Smooth muscle cell (in vitro differentiated cells): ENCODE results near the gene DIS3L2. TPM values are rescaled to one million over a fixed set of nuclear protein-coding genes. Genes with fewer than 3 reads are reported as not detected.

ENCODE experiments used
- DNase-seq: peaks from one replicate; lab custom pipeline; 2025; ENCODE audit not compliant: unreplicated experiment; lab: John Stamatoyannopoulos, UW
- H2AFZ ChIP-seq: fragments of 200-600 bp; sonication (generic); 2 replicates; pipeline ENCODE4 v1.6.0; 2016; ENCODE audit warnings: antibody characterized with exemption, low read depth, mild to moderate bottlenecking
- H3F3A ChIP-seq: fragments of 200-600 bp; sonication (generic); 2 replicates; pipeline ENCODE4 v1.6.0; 2017; ENCODE audit warnings: antibody characterized with exemption, low read depth
- H3K27ac ChIP-seq: fragments of 200-600 bp; sonication (generic); 2 replicates; pipeline ENCODE4 v1.5.1; 2016; ENCODE audit warnings: low read depth, mild to moderate bottlenecking
- H3K27me3 ChIP-seq: fragments of 200-600 bp; sonication (generic); 2 replicates; pipeline ENCODE4 v1.6.1; 2016; ENCODE audit warnings: low read depth, mild to moderate bottlenecking
- H3K36me3 ChIP-seq: fragments of 200-600 bp; sonication (generic); 2 replicates; pipeline ENCODE4 v1.5.1; 2016; ENCODE audit warnings: low read depth
- H3K4me1 ChIP-seq: fragments of 200-600 bp; sonication (generic); 2 replicates; pipeline ENCODE4 v1.5.1; 2016; ENCODE audit warnings: low read depth
- H3K4me2 ChIP-seq: fragments of 200-600 bp; sonication (generic); 2 replicates; pipeline ENCODE4 v1.6.0; 2016; ENCODE audit warnings: mild to moderate bottlenecking
- H3K4me3 ChIP-seq: fragments of 200-600 bp; sonication (generic); 2 replicates; pipeline ENCODE4 v1.5.1; 2016; ENCODE audit warnings: mild to moderate bottlenecking
- H3K79me2 ChIP-seq: fragments of 200-600 bp; sonication (generic); 2 replicates; pipeline ENCODE4 v1.6.0; 2016; ENCODE audit warnings: low read depth, mild to moderate bottlenecking
- H3K9ac ChIP-seq: fragments of 200-600 bp; sonication (generic); 2 replicates; pipeline ENCODE4 v1.6.0; 2016; ENCODE audit warnings: low read depth
- H3K9me3 ChIP-seq: fragments of 200-600 bp; sonication (generic); replicated peaks from 2 replicates; pipeline ENCODE4 v1.5.1; 2016; ENCODE audit warnings: low read depth
- H4K20me1 ChIP-seq: fragments of 200-600 bp; sonication (generic); 2 replicates; pipeline ENCODE4 v1.6.0; 2016; ENCODE audit warnings: low read depth
- WGBS: methylation state at CpG from one replicate; pipeline ENCODE4 v1.1.7; 2016; ENCODE audit warnings: low lambda C conversion rate; 5-methylcytosine and 5-hydroxymethylcytosine counted together
- polyA plus RNA-seq: library from polyadenylated mRNA; unstranded; fragments of >200 nt; fragmentation: Nextera tagmentation; extraction: Ambion mirVana; gene quantifications from 2 replicates; pipeline ENCODE4 v1.2.1, GENCODE V29; 2016
- total RNA-seq: library from RNA; depleted of rRNA; stranded (reverse); fragments of >200 nt; gene quantifications from 2 replicates; pipeline ENCODE4 v1.2.3, GENCODE V29; 2014
- TF ChIP-seq, protein P1 (sequence below): fragments of 200-600 bp; sonication (generic); IDR thresholded peaks from 2 replicates; pipeline ENCODE4 v1.5.1; 2017; ENCODE audit warnings: borderline replicate concordance, mild to moderate bottlenecking, antibody characterized with exemption; ENCODE audit not compliant: insufficient read depth, poor library complexity, severe bottlenecking

Gene DIS3L2
- total and polyA plus RNA-seq, 2 experiments from 2014 or later, result 11.4 to 25.2 TPM

DNA sequence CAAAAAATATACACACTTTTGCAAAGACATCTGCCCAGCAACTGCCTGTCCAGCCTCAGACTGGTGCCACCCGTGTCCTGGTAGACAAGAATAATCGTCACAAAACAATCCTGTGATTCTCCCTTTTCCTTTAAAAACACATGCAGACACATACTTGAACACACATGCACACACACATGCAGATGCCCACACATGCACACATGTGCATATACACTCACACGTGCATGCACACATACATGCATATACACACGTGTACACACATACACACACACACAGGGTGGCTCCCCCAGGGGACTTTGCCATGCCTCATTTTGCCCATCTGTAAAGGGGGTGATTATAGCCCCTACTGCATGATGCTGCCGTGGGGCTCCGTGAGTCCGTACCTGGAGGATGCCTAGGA is 392.1 kb downstream of the DIS3L2 start:
- 91% methylated on average over 7 of the region's 7 CpGs for whole genome bisulfite sequencing
- Histone ChIP-seq H2AFZ (no peak overlapping the region), H3K9ac (no peak overlapping the region), H3K4me1 (no peaks in the 10 kb centered on the region), H3K4me2 (no peak overlapping the region), H3K27me3 (no peaks in the 10 kb centered on the region), H4K20me1 (no peaks in the 10 kb centered on the region), H3F3A (no peaks in the 10 kb centered on the region), H3K36me3 (no peaks in the 10 kb centered on the region), H3K4me3 (no peak overlapping the region), H3K9me3 (no peaks in the 10 kb centered on the region), H3K27ac (no peak overlapping the region), H3K79me2 (no peaks in the 10 kb centered on the region)
- DNase-seq, result no peak
- TF ChIP-seq, protein P1, sequence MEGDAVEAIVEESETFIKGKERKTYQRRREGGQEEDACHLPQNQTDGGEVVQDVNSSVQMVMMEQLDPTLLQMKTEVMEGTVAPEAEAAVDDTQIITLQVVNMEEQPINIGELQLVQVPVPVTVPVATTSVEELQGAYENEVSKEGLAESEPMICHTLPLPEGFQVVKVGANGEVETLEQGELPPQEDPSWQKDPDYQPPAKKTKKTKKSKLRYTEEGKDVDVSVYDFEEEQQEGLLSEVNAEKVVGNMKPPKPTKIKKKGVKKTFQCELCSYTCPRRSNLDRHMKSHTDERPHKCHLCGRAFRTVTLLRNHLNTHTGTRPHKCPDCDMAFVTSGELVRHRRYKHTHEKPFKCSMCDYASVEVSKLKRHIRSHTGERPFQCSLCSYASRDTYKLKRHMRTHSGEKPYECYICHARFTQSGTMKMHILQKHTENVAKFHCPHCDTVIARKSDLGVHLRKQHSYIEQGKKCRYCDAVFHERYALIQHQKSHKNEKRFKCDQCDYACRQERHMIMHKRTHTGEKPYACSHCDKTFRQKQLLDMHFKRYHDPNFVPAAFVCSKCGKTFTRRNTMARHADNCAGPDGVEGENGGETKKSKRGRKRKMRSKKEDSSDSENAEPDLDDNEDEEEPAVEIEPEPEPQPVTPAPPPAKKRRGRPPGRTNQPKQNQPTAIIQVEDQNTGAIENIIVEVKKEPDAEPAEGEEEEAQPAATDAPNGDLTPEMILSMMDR, result no peak

- Histone ChIP-seq H3K27ac (no peak overlapping the region), H3K4me1 (no peaks in the 10 kb centered on the region), H3K9ac (no peak overlapping the region), H3K9me3 (no peaks in the 10 kb centered on the region), H3K27me3 (no peaks in the 10 kb centered on the region), H2AFZ (no peak overlapping the region), H3F3A (no peaks in the 10 kb centered on the region), H3K4me2 (no peak overlapping the region), H3K4me3 (no peak overlapping the region), H4K20me1 (no peaks in the 10 kb centered on the region), H3K36me3 (no peaks in the 10 kb centered on the region), H3K79me2 (no peaks in the 10 kb centered on the region)
- no peak for DNase-seq
- TF ChIP-seq, protein P1, result no peak
- 97% methylated on average over 5 of the region's 5 CpGs for WGBS
Measured at GRCh38 chr2:232354069-232354468, 392.6 kb downstream of the DIS3L2 start.

- H3K36me3 ChIP-seq, result no peaks in the 10 kb centered on the region
- H3K4me2 ChIP-seq, result no peak overlapping the region
- no peak for DNase-seq
Measured at GRCh38 chr2:232361646-232362045, 400.1 kb downstream of the DIS3L2 start.

More at GRCh38 chr2:232361646-232362045, 400.1 kb downstream of the DIS3L2 start:
- 96% methylated on average over 5 of the region's 5 CpGs for WGBS
- Histone ChIP-seq H3K4me3 (no peak overlapping the region), H2AFZ (no peak overlapping the region), H3F3A (no peaks in the 10 kb centered on the region), H3K27ac (no peak overlapping the region), H3K4me1 (no peaks in the 10 kb centered on the region), H3K9me3 (no peaks in the 10 kb centered on the region), H4K20me1 (no peaks in the 10 kb centered on the region), H3K9ac (no peak overlapping the region), H3K79me2 (no peaks in the 10 kb centered on the region), H3K27me3 (no peaks in the 10 kb centered on the region)
- TF ChIP-seq, protein P1, result no peak
